KMS-11 (cell line): Measurements from ENCODE around the gene TRIML2.
"Not testable (repeated sequence)": the region's sequence is repeated elsewhere in the genome, so short reads cannot be mapped to it uniquely, and the experiment has no call there.

ENCODE experiments used
- H2AFZ ChIP-seq: fragments of 200-600 bp; sonication (generic); 2 replicates; pipeline ENCODE4 v1.6.1; 2016; ENCODE audit warnings: antibody characterized with exemption, mixed run types, low read depth
- H3K27ac ChIP-seq: fragments of 200-600 bp; sonication (generic); 2 replicates; pipeline ENCODE4 v1.6.1; 2016; ENCODE audit warnings: mild to moderate bottlenecking, mixed run types
- H3K27me3 ChIP-seq: fragments of 200-600 bp; sonication (generic); 2 replicates; pipeline ENCODE4 v1.6.1; 2017; ENCODE audit warnings: mild to moderate bottlenecking, low read depth, mixed run types, moderate library complexity; ENCODE audit not compliant: insufficient read depth
- H3K36me3 ChIP-seq: fragments of 200-600 bp; sonication (generic); 2 replicates; pipeline ENCODE4 v1.6.1; 2017; ENCODE audit warnings: mild to moderate bottlenecking, mixed run types; ENCODE audit not compliant: insufficient read depth
- H3K4me1 ChIP-seq: fragments of 200-600 bp; sonication (generic); 2 replicates; pipeline ENCODE4 v1.6.1; 2016; ENCODE audit warnings: mild to moderate bottlenecking, low read depth, mixed run types; ENCODE audit not compliant: poor library complexity, severe bottlenecking
- H3K4me2 ChIP-seq: fragments of 200-600 bp; sonication (generic); 2 replicates; pipeline ENCODE4 v1.7.0; 2016; ENCODE audit warnings: mild to moderate bottlenecking, mixed run types
- H3K4me3 ChIP-seq: fragments of 200-600 bp; sonication (generic); IDR thresholded peaks from 2 replicates; pipeline ENCODE4 v1.6.1; 2017; ENCODE audit warnings: low read depth, low read length, mixed read lengths; ENCODE audit not compliant: insufficient read depth
- H3K79me2 ChIP-seq: fragments of 200-600 bp; sonication (generic); 2 replicates; pipeline ENCODE4 v1.6.1; 2016; ENCODE audit warnings: low read depth, mixed run types; ENCODE audit not compliant: insufficient read depth
- H3K9ac ChIP-seq: fragments of 200-600 bp; sonication (generic); 2 replicates; pipeline ENCODE4 v1.6.1; 2016; ENCODE audit warnings: mild to moderate bottlenecking, mixed run types
- H4K20me1 ChIP-seq: fragments of 200-600 bp; sonication (generic); 2 replicates; pipeline ENCODE4 v1.6.1; 2016; ENCODE audit warnings: mild to moderate bottlenecking, mixed run types; ENCODE audit not compliant: insufficient read depth
- CTCF ChIP-seq: fragments of 200-600 bp; sonication (generic); conservative IDR thresholded peaks from 2 replicates; pipeline ENCODE4 v1.6.1; 2017; ENCODE audit warnings: low read depth, mild to moderate bottlenecking, antibody characterized with exemption, low read length, moderate library complexity, mixed read lengths

TRIML2 gene

GRCh38 chr4:188053302-188053701 lies 56.1 kb downstream of the TRIML2 start:
- H3K9ac ChIP-seq = no peak overlapping the region
- H3K27ac ChIP-seq = no peak overlapping the region
- H3K36me3 ChIP-seq = no peaks in the 10 kb centered on the region
- H3K4me3 ChIP-seq = no peak overlapping the region
- no peak overlapping the region for H3K4me2 ChIP-seq
- H3K4me1 ChIP-seq = no peaks in the 10 kb centered on the region
- H3K27me3 ChIP-seq = no peaks in the 10 kb centered on the region
- H2AFZ ChIP-seq = no peak overlapping the region
- no peaks in the 10 kb centered on the region for H4K20me1 ChIP-seq
- no peak for TF ChIP-seq CTCF
- H3K79me2 ChIP-seq = no peaks in the 10 kb centered on the region

GRCh38 chr4:188046657-188047056 lies 62.7 kb downstream of the TRIML2 start:
- no peak for TF ChIP-seq CTCF
- Histone ChIP-seq H2AFZ (no peak overlapping the region), H3K36me3 (no peaks in the 10 kb centered on the region), H3K27ac (no peak overlapping the region), H3K27me3 (no peaks in the 10 kb centered on the region), H3K79me2 (no peaks in the 10 kb centered on the region), H4K20me1 (no peaks in the 10 kb centered on the region), H3K4me3 (no peak overlapping the region), H3K4me2 (no peak overlapping the region), H3K9ac (no peak overlapping the region), H3K4me1 (no peaks in the 10 kb centered on the region)

GRCh38 chr4:188045461-188045860 lies 63.9 kb downstream of the TRIML2 start:
- H3K27me3 ChIP-seq = not testable (repeated sequence)

GRCh38 chr4:188043154-188043553 lies 66.2 kb downstream of the TRIML2 start:
- H2AFZ ChIP-seq = no peak overlapping the region
- H3K27ac ChIP-seq = no peak overlapping the region
- H3K4me1 ChIP-seq = no peaks in the 10 kb centered on the region
- H3K4me2 ChIP-seq = no peak overlapping the region
- H3K27me3 ChIP-seq = no peaks in the 10 kb centered on the region
- no peak overlapping the region for H3K4me3 ChIP-seq
- no peaks in the 10 kb centered on the region for H3K79me2 ChIP-seq
- H3K9ac ChIP-seq = no peak overlapping the region
- TF ChIP-seq CTCF = no peak
- H3K36me3 ChIP-seq = no peaks in the 10 kb centered on the region
- no peaks in the 10 kb centered on the region for H4K20me1 ChIP-seq

More at GRCh38 chr4:188045461-188045860, 63.9 kb downstream of the TRIML2 start:
- H4K20me1 ChIP-seq, H3K4me1 ChIP-seq, H2AFZ ChIP-seq, H3K79me2 ChIP-seq, H3K27ac ChIP-seq, H3K4me3 ChIP-seq, H3K9ac ChIP-seq, H3K36me3 ChIP-seq, H3K4me2 ChIP-seq: not testable (repeated sequence)

- no peak for TF ChIP-seq CTCF
- H3K4me1 ChIP-seq = no peaks in the 10 kb centered on the region
- no peaks in the 10 kb centered on the region for H3K36me3 ChIP-seq
- no peak overlapping the region for H3K9ac ChIP-seq
- no peak overlapping the region for H3K27ac ChIP-seq
- H3K4me3 ChIP-seq = no peak overlapping the region
- no peaks in the 10 kb centered on the region for H3K79me2 ChIP-seq
- H4K20me1 ChIP-seq = no peaks in the 10 kb centered on the region
- no peak overlapping the region for H2AFZ ChIP-seq
- no peak overlapping the region for H3K4me2 ChIP-seq
- no peaks in the 10 kb centered on the region for H3K27me3 ChIP-seq
Measured at GRCh38 chr4:188042191-188042590, 67.2 kb downstream of the TRIML2 start.
